Kidney epithelial cell (primary cell): ENCODE measurements around the gene DNMT3B. TPM values are rescaled to one million over a fixed set of nuclear protein-coding genes. Genes with fewer than 3 reads are reported as not detected.

ENCODE experiments used
- DNase-seq: peaks from one replicate; pipeline ENCODE4 v3.0.0-alpha.2; 2010; ENCODE audit warnings: low read depth
- H3K27me3 ChIP-seq: 2 replicates; pipeline ENCODE4 v1.6.0; 2011; ENCODE audit warnings: low read length; ENCODE audit not compliant: control insufficient read depth, insufficient read depth
- H3K36me3 ChIP-seq: 2 replicates; pipeline ENCODE4 v1.5.1; 2011; ENCODE audit warnings: low read length; ENCODE audit not compliant: control insufficient read depth, insufficient read depth
- H3K4me3 ChIP-seq: 2 replicates; pipeline ENCODE4 v1.5.1; 2011; ENCODE audit warnings: low read depth, mild to moderate bottlenecking, control low read depth, low read length
- CTCF ChIP-seq: IDR thresholded peaks from 2 replicates; pipeline ENCODE4 v1.5.1; 2011; ENCODE audit warnings: mild to moderate bottlenecking, moderate library complexity, low read length, control low read depth, inconsistent platforms; ENCODE audit not compliant: insufficient read depth, poor library complexity, severe bottlenecking
- total RNA-seq: library from RNA; depleted of rRNA; stranded (reverse); fragments of >200 nt; gene quantifications from 2 replicates; pipeline ENCODE4 v1.2.3, GENCODE V29; 2015

DNMT3B gene
- total RNA-seq, 1 donor from 2014 or later = 9.0 TPM

- Histone ChIP-seq H3K36me3 (no peaks in the 10 kb centered on the region), H3K4me3 (no peak overlapping the region), H3K27me3 (no peaks in the 10 kb centered on the region)
- no peak for TF ChIP-seq CTCF
- DNase-seq = no peak
These were observed 17.5 kb downstream of the DNMT3B start for GRCh38 chr20:32779500-32780211.

- no peak for TF ChIP-seq CTCF
- Histone ChIP-seq H3K4me3 (no peak overlapping the region), H3K27me3 (no peaks in the 10 kb centered on the region), H3K36me3 (no peaks in the 10 kb centered on the region)
- DNase-seq = no peak
These were observed 18.1 kb downstream of the DNMT3B start for GRCh38 chr20:32780278-32780677.

- Histone ChIP-seq H3K27me3 (no peaks in the 10 kb centered on the region), H3K4me3 (no peak overlapping the region), H3K36me3 (no peaks in the 10 kb centered on the region)
- no peak for TF ChIP-seq CTCF
- no peak for DNase-seq
These were observed 18.8 kb downstream of the DNMT3B start for GRCh38 chr20:32780749-32781655.

GRCh38 chr20:32784369-32785080 is 22.3 kb downstream of the DNMT3B start:
- no peaks in the 10 kb centered on the region for H3K36me3 ChIP-seq
- H3K27me3 ChIP-seq = no peaks in the 10 kb centered on the region

More at GRCh38 chr20:32784369-32785080, 22.3 kb downstream of the DNMT3B start:
- no peak for TF ChIP-seq CTCF
- no peak for DNase-seq
- H3K4me3 ChIP-seq = no peak overlapping the region
